Epithelial cell of esophagus (primary cell): ENCODE measurements around the gene KCNJ14.
A peak's percentile ranks its signal among the peaks of the same experiment; 100 is the strongest.

Source experiments
- DNase-seq: peaks from one replicate; pipeline ENCODE4 v3.0.0; 2010; ENCODE audit warnings: low read depth
- H3K4me3 ChIP-seq: 2 replicates; pipeline ENCODE4 v1.5.1; 2011; ENCODE audit warnings: mild to moderate bottlenecking, low read length, control low read depth
- TF ChIP-seq, protein P1 (sequence below): IDR thresholded peaks from 2 replicates; pipeline ENCODE4 v1.5.1; 2011; ENCODE audit warnings: low read depth, mild to moderate bottlenecking, low read length, control low read depth, inconsistent platforms; ENCODE audit not compliant: insufficient read depth; ENCODE audit errors: missing control alignments

The KCNJ14 gene

DNA sequence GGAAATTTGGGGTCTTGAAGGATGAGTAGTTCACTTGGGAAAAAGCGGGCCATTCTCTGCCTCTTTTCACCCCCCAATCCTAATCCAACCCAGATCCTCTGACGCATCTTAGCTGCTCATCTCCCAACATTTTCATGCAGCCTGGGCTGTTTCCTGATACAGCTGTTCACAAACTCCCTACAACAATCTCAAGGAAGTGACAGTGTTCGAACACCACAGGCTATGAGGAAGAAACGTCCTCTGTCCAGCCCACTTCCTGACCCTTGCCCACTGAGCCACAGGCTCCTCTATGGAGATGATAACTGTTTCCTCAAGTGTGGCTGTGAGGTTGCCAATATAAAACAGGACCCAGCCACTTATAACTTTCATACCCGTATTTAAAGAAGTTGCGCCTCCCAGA is 40.0 kb downstream of the KCNJ14 start:
- no peak overlapping the region for H3K4me3 ChIP-seq
- DNase-seq: no peak
- TF ChIP-seq, protein P1, sequence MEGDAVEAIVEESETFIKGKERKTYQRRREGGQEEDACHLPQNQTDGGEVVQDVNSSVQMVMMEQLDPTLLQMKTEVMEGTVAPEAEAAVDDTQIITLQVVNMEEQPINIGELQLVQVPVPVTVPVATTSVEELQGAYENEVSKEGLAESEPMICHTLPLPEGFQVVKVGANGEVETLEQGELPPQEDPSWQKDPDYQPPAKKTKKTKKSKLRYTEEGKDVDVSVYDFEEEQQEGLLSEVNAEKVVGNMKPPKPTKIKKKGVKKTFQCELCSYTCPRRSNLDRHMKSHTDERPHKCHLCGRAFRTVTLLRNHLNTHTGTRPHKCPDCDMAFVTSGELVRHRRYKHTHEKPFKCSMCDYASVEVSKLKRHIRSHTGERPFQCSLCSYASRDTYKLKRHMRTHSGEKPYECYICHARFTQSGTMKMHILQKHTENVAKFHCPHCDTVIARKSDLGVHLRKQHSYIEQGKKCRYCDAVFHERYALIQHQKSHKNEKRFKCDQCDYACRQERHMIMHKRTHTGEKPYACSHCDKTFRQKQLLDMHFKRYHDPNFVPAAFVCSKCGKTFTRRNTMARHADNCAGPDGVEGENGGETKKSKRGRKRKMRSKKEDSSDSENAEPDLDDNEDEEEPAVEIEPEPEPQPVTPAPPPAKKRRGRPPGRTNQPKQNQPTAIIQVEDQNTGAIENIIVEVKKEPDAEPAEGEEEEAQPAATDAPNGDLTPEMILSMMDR: no peak

DNA sequence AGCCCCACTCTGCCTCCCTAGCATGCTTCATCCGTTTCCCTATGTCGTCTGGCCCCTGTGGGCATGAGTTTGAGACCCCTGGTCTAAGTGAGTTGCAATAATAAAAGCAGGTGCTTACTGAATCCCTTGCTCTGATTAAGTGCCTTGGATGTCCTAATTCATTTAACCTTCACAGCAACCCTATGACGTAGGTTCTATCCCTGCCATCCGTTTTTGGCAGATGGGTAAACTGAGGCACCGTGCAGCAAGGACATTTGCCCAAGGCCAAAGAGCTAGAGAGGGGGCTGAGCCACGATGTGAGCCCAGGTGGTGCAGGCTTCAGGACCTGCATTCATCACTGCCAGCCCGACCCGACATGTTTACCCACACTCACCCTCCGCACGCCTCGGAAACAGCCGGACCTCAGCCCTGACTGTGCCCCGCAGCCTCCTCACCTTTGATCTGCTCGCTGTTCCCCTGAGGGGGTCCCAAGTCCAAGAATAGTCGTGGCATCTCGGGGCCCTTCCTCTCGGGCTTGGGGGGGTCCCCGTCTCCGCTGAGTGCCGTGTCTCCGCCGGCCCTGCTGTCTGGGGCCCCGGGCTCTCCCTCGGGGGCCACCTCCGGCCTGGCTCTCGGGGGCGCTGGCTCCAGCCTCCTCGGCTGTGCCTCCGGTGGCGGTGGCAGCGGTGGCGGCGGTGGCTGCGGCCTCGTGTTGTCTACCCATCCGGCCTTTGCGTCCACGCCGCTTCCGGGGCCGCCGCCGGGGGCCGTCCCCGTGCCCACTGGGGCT is 41.8 kb downstream of the KCNJ14 start:
- no peak for DNase-seq
- no peak overlapping the region for H3K4me3 ChIP-seq
- TF ChIP-seq, protein P1: no peak

DNA sequence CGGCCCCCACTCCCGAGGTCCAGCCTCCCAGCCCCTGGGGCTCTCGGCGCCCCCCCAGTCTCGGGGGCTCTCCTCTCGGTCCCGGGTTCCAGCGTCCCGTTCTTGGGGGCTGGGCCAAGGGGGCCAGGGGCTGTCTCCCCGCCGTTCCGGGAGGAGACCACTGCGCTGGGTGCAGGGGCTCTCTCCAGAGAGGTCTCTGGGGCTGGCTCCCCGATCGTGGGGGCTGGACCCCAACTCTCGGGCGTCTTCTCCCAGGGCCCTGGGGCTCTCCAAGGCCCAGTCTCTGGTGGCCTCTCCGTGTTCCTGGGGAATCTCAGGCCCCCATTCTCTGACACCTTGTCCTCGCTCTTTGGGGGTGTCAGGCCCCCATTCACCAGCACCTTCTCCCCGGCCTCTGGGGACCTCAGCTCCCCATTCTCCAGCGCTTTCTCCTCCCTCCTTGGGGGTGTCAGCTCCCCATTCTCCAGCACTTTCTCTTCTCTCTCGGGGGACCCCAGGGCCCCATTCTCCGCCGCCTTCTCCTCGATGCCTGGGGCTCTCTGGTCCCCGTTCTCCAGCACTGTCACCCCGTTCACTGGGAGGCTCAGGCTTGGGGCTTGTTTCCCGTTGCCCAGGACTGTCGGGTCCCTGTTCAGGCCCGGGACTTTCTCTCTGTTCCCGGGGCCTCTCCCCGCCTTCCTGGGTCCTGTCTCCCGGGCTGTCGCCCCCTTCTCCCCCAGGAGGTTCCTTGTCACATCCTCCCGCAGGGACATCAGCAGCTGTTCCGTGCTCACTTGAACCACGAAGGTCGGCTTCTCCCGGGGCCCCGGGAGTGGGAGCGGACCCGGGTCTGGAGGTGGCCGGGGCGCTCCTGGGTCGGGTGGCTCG is 42.6 kb downstream of the KCNJ14 start:
- no peak overlapping the region for H3K4me3 ChIP-seq
- DNase-seq: no peak
- TF ChIP-seq, protein P1: no peak

DNA sequence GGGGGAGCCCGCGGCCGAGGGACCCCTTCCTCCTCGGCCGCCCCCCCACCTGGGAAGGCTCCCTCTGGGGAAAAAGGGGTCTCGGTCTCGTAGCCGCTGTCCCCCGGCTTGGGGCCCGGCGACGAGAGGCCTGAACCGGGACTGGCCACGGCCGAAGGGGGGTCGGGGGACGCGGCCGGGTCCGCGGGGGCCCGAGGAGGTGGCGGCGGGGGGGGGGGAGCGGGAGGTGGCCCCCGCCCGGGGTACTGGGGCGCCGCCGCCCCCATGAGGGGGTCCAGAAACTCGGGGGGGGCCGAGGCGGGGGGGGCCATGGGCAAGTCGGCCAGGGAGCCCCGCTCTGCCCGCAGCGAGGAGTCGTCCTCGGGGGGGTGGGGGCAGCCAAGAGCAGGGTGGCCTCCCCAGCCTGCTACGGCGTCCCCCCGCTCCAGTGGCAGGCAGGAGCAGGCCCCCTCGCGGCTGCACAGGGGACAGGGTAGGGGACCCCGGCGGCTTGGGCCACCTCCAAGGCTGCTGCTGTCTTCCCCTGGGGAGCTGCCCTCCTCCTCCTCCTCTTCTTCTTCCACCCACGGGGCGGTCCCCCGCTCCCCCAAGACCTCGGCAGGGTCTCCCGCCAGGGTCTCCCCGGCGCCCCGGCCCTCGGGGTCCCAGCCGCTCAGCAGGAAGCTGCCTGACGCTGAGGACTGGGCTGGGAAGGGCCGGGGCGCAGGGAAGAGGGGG is 43.4 kb downstream of the KCNJ14 start:
- no peak overlapping the region for H3K4me3 ChIP-seq
- TF ChIP-seq, protein P1: no peak

DNA sequence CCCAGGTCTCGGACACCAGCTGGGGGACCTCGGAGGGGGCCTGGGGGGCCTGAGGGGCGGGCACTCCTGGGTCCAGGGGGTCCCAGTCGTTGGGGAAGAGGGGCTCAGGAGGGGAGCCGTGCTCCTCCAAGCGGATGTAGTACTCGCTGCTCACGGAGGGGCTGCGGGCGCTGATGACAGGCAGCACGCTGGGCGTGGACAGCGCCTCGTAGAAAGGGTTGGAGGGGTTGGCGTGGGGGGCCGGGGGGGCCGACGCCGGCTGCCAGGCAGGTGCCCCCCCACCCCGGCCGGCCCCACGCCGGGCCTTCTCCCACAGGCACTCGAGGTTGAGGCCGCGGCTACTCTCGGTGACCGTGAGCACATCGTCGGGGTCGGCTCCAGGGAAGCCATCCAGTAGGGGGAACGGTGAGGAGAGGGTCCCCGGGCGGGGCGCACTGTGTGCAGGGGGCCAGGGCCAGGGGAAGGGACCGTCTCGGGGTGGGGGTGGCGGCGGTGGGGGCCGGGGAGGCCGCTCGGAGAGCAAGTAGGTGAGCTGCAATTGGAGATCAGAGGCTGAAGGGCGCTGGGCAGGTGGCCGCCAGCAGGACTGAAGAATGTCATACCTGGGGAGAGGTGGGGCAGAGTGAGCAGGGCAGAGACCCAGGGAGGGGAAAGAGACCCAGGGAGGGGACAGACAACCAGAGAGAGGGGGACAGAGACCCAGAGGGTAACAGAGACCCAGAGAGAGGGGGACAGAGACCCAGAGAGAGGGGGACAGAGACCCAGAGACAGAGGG is 44.1 kb downstream of the KCNJ14 start:
- no peak for DNase-seq
- no peak overlapping the region for H3K4me3 ChIP-seq
- TF ChIP-seq, protein P1: no peak

More for the DNA sequence above, 43.4 kb downstream of the KCNJ14 start:
- DNase-seq: no peak

DNA sequence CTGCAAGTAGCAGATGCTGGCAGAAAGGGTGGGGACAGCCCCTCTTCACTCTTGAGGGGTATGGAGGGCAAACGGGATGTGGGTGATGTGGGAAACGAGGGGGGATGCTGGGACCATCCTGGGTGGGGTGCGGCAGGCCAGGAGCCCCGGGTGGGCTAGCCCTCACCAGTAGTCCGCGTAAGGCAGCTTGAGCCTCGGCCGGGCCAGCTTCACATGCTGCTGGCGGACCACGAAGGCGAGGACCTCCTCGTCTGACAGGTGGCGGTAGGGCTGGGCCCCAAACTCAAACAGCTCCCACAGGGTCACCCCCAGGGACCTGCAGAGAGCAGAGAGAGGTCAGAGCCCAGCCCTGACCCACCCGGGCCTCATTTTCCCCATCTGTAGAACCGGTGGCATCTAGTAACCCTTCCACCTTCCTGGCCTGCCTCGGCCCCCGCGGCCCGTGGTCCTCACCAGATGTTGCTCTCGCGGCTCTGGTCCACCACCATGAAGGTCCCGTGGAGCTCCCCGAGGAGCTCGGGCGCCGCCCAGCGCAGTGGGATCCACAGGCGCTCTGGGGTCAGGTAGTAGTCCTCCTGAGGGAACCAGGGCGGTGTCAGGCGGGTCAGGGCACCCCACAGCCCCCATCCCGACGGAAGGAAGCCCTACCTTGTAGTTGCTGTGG is 45.6 kb downstream of the KCNJ14 start:
- DNase-seq: no peak
- H3K4me3 ChIP-seq: peak overlapping the region; percentile 43
- TF ChIP-seq, protein P1: no peak
